H7 (cell line): ENCODE measurements around the gene COL26A1. TPM values are rescaled to one million over a fixed set of nuclear protein-coding genes. Genes with fewer than 3 reads are reported as not detected.

Experiments used
- DNase-seq: peaks from one replicate; pipeline ENCODE4 v3.0.0; 2012
- H3K27me3 ChIP-seq: 2 replicates; pipeline ENCODE4 v1.6.0; 2011; ENCODE audit warnings: mild to moderate bottlenecking, low read length; ENCODE audit not compliant: control insufficient read depth, insufficient read depth
- H3K36me3 ChIP-seq: replicated peaks from 2 replicates; pipeline ENCODE4 v1.5.1; 2011; ENCODE audit warnings: low read length; ENCODE audit not compliant: control insufficient read depth, insufficient read depth
- H3K4me3 ChIP-seq: 2 replicates; pipeline ENCODE4 v1.5.1; 2011; ENCODE audit warnings: low read depth, mild to moderate bottlenecking, control low read depth, low read length, moderate library complexity; ENCODE audit not compliant: insufficient read depth
- total RNA-seq: library from RNA; depleted of rRNA; stranded (reverse); fragments of >200 nt; shearing (Covaris generic); gene quantifications from 2 replicates; pipeline ENCODE4 v1.2.3, GENCODE V29; 2014

The COL26A1 gene
- total RNA-seq, 1 experiment from 2014 or later = 77.5 TPM

DNA sequence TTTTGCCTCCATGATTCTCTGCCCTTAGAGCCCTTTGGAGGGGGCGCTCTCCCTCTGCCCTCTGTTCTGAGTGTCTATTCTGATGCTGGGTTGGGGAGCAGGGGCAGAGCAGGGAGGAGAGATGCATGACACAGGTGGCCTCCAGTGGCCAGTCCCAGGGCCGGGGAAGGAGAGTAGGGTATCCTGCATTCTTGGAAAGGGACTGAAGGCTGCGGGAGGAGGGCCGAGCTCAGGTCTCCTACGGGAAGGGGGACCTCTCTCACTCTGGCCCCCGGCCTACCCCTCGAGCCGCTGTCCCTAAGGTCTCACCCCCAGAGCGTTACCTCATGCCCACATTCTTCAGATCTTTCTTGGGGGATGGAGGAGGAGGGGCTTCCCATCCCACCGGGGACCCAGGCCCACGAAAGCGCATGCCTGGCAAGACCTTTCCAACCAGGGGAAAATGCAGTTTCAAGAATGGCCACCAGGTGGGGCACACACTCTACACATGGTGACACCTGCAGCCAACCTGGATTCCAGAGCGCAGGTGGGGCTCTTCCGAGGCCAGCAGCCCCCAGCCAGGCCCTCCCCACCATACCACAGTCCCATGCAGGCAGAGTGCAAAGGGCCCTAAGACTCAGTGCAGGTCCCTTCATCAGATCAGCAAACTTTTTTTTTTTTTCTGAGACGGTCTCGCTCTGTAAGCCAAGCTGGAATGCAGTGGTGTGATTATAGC, 180.0 kb downstream of the COL26A1 start:
- no peak overlapping the region for H3K4me3 ChIP-seq
- no peaks in the 10 kb centered on the region for H3K27me3 ChIP-seq
- peaks cover 1% of the 10 kb centered on the region for H3K36me3 ChIP-seq
- peak; percentile 93 for DNase-seq

DNA sequence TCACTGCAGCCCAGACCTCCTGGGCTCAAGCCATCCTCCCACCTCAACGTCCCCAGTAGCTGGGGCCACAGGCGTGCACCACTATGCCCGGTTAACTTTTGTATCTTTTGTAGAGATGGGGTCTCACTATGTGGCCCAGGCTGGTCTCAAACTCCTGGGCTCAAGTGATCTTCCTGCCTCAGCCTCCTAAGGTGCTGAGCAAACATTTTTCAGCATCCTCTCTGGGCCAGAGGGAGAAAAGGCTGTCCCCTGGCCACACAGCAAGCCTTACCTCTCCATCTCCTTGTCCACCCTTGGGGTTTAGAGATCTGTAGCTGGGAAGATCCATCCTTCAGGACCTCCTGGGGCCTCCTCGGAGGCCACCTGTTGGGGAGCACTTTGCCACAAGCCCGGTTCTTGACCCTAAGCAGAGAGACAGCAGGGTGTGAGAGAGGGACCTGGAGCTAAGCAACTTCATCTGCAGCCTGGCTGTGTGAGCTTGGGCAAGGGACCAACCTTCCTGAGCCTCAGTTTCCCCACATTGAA, 180.6 kb downstream of the COL26A1 start:
- Histone ChIP-seq H3K27me3 (no peaks in the 10 kb centered on the region), H3K36me3 (peaks cover 1% of the 10 kb centered on the region), H3K4me3 (no peak overlapping the region)
- no peak for DNase-seq

DNA sequence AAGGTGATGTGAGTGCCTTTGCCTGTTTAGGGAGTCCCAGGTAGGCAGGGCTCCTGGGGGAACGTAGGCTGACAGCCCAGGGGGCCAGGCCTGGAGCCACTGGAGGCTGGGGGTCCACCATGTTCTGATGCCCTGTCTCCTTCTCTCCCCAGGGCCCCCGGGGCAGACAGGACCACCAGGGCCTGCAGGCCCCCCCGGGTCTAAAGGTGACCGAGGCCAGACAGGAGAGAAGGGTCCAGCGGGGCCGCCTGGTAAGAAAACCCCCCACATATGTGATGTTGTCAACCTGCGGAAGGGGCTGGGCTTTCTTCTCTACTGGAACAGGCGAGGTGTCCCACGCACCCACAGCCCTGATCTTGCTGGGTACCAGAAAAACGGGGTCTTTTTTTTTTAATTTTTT, 181.2 kb downstream of the COL26A1 start:
- no peaks in the 10 kb centered on the region for H3K27me3 ChIP-seq
- DNase-seq = peak; percentile 32
- peaks cover 1% of the 10 kb centered on the region for H3K36me3 ChIP-seq
- H3K4me3 ChIP-seq = no peak overlapping the region

DNA sequence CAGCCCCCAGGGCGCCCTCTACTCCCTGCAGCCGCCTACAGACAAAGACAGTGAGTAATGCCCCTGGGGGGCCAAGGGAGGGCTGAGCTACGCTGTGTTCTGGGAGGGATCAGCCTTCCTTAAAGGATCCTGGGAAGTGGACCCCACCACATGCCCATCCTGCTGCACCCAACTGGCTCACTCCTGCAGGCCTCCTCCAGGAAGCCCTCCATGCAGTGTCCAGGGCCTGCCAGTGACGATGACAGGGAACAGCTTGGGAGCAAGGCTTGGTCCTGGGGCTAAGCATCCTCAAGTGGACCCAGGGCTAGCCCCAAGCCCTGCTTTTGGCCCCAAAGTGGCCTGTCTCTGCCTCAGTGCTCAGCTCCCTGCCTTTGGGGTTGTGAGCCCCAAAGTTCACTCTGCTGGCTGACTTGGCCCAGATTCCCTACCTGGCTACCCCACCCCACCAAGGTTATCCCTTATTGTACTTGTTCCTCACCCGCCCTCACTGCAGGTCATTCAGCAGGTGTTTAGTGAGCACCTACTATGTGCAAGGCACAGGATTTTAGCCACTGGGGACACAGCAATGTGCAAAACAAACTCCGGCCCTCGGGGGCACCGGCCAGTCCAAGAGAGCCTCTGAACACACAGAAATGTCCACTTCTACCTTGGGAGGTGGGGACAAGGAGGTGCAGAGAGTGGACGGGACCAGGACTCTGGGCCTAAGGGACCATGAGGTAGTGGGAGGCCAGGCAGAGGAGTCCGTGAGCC, 182.9 kb downstream of the COL26A1 start:
- DNase-seq = no peak
- Histone ChIP-seq H3K36me3 (peaks cover 1% of the 10 kb centered on the region), H3K27me3 (no peaks in the 10 kb centered on the region), H3K4me3 (no peak overlapping the region)

DNA sequence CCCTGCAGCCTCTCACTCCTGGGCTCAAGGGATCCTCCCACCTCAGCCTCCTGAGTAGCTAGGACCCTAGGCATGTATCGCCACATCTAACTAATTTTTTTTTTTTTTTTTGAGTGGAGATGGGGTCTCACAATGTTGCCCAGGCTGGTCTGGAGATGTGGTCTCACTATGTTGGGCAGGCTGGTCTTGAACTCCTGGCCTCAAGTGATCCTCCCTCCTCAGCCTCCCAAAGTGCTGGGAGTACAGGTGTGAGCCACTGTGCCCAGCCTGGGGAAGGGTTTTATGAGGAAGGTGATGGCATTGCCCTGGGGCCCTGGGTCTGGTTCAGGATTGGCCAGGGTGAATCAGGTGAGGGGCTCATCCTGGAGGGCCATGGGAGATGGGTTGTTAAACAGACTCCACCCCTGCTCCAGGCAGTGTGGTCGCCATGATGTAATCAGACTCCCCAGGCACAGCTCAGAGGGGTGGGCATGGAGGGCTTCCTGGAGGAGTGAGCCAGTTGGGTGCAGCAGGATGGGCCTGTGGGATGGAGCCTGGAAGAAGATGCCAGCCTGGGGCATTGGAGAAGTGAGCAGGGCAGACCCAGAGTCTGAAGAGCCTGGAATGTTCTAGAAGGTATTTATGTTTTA, 183.7 kb downstream of the COL26A1 start:
- Histone ChIP-seq H3K27me3 (no peaks in the 10 kb centered on the region), H3K36me3 (peaks cover 1% of the 10 kb centered on the region), H3K4me3 (no peak overlapping the region)
- DNase-seq = peak; percentile 19

DNA sequence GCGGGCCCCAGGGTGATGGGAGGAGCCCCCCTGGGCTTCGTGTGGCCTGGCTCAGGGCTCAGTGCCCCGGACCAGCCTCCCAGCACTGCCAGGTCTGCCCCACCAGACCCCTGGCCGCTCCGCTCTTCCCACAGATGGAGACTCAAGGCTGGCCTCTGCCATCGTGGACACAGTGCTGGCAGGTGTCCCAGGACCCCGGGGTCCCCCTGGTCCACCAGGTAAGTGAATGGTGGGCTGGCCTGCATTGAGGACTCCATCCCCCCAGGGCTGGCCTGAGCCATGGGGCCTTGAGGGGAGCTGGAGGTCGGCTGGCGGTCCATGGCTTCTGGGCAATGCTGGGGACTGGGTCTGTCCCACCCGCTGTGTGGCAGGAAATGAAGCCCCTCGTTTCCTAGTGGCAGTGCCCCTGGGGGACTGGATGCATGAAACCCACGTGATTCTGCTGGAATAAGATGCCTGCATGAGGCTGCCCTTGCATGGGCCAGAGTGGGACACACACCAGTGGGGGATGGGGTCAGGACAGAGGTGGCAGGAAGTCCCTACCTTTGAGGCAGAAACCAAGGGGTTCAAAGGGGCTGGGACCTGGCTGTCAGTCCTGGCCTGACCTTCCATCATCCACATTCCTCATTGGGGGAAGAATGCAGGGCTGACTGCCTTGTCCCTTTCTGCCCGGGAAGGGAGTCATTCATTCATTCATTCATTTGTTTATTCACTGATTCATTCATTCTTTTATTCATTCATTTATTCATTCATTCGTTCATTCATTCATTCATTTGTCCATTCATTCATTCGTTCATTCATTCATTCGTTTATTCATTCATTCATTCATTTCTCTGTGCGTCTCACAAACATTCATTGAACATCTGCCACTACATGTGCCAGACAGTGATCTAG, 184.6 kb downstream of the COL26A1 start:
- no peaks in the 10 kb centered on the region for H3K27me3 ChIP-seq
- peak; percentile 32 for DNase-seq

DNA sequence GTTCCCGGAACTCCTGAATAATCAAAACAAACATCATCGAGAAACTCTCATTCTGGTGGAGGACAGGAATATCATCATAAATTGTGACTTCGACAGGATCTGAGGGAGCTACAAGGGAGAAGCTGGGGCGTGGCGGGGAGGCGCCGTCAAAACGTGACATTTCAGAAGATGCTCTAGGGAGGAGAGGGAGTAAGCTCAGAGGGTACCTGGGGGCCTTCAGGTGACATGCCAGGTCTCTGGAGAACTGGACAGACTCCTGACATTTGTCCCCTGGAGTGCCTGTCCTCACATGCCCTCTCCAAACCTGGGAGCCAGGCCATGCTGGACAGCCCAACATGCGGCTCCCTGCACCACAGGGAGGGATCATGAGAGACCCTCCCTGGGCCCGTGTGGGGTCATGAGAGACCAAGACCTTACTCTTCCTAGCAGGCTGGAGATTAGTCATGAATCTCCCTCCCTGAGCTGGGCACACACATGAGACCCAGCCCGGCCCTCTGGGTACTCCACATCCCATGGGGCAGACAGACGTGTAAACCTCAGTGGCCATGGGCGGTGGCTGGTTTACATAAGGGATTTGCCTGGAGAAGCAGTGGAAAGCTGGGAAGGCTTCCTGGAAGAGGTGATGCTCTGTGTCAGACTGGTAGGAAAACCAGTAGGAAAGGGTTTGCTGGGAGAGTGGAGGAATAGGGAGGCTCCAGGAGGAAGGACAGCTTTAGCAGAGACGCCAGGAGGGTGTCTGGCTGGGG, 185.4 kb downstream of the COL26A1 start:
- DNase-seq = peak; percentile 22
- no peaks in the 10 kb centered on the region for H3K27me3 ChIP-seq
- peaks cover 1% of the 10 kb centered on the region for H3K36me3 ChIP-seq
- H3K4me3 ChIP-seq = no peak overlapping the region

More for the DNA sequence above, 184.6 kb downstream of the COL26A1 start:
- no peak overlapping the region for H3K4me3 ChIP-seq
- peaks cover 1% of the 10 kb centered on the region for H3K36me3 ChIP-seq

DNA sequence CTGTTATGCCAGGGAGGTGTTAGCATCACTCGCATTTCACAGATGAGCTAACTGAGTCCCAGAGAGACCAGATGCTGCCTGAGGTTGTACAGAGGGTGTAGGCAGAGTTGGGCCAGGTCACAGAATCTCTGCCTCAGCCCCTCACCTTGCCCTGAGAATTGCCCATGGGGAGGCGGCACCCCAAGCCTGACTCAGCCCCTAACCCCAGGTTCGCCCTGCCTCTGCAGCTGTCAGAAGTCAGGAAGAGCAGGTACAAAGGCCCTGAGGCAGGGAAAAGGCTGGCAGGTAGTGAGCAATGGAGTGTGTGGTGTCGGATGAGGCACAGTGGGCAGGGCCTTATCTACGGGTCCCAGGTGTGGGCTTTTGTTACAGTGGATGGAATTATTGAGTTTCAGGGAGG, 187.1 kb downstream of the COL26A1 start:
- peaks cover 1% of the 10 kb centered on the region for H3K36me3 ChIP-seq
- H3K4me3 ChIP-seq = no peak overlapping the region
- no peaks in the 10 kb centered on the region for H3K27me3 ChIP-seq
- DNase-seq = peak; percentile 22

DNA sequence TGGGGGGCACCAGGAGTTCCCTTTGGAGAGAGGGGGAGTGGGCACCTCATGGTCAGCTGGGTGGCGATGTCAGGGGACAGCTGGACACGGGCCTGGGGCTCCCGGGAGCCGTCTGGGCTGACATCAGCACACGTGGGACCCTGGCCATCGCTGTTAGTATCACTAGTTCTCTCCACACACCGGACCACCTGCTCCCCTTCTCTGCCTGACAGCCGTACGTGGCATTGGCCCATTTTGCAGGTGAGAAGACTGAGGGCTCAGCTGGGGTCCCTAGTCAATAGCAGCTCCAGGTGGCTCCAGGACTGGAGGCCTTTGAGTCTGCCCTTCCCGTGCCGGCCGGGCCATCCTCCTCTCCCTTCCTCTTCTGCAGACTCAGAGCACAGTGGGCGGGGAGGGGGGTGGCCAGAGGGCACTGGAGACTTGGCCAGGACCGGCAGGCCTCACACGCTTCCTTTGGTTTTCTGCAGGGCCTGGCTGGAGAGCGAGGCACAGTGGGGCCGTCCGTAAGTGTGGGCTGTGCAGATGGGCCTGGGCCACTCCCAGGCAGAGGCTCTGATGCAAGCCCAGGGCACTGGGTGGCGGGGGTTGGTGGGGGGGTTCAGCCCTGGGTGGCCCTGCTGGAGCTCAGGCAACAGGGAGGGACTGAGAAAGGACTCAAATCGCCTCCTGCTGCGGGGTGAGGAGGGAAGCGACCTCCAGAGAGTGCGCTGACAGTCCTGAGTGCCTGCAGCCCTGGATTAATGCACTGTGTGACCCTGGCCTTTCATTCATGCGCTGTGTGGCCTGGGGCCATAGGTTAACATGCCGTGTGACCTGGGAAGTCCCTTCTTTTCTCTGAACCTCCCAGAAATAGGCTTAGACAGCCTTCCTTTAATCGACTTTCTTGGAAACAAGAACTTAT, 188.2 kb downstream of the COL26A1 start:
- H3K36me3 ChIP-seq = peaks cover 1% of the 10 kb centered on the region
- H3K4me3 ChIP-seq = no peak overlapping the region
- peak; percentile 74 for DNase-seq
- H3K27me3 ChIP-seq = no peaks in the 10 kb centered on the region

DNA sequence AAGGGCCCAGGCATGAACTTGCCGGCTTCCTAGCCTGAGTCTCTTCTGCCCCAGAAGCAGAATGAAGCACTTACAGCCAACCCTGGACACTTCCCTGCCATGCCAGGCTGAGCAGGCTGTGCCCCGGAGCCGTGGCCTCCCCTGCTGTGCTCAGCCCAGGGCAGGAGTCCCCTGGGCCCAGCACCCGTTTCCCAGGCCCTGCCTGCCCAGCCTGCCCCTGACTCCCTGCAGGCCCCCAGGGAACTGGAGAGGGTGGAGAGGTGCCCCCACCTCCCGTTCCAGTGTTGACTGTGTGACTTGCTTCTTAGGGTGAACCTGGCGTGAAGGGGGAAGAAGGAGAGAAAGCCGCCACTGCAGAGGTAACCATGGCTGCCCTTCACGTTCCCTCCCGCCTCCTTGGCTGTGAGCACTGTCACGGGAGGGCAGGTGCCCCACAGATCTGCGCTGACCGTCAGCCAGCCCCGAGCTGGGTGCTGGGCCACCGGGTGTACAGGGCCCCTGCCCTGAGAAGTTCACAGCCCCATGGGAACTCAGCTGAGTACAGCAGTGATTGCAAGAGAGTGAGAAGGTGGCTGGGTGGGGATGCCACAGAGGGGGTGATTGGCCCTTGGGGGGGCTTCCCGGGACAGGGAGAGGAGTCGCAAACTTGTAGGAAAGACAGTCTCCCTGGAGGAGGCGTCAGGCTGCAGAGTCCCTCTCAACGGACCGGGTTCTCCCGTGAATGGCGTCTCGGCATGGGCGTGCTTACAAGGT, 190.5 kb downstream of the COL26A1 start:
- DNase-seq = peak; percentile 56
- no peaks in the 10 kb centered on the region for H3K27me3 ChIP-seq
- H3K36me3 ChIP-seq = peaks cover 1% of the 10 kb centered on the region
- H3K4me3 ChIP-seq = no peak overlapping the region

DNA sequence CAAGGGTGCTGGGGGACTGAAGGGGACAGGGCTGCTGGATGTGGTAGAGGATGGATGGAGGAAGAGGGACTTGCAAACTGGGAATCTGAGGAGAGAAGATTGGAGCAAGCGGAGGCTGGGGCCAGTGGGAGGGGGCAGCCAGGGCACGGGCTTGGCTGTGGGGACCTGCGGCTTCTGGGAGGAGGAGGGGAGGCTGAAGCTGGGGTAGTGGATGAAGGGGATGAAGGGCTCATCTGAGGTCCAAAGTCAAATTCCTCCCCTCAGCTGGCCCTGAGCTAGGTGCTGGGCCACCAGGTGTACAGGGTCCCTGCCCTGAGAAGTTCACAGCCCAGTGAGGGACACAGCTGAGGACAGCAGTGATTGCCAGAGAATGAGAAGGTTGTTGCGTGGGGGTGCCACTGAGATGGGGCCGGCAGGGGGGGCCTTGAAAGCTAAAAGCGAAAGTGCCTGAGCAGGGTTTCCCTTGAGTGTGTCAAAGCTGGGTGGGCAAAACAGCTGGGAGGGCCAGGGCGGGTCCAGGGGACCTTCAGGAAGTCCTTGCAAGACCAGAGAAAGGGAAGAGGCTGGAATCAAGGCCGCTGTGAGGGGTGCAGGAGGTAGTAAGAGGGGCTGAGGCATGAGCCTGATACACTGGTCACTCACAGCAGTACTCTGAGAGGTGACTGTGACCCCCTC, 191.2 kb downstream of the COL26A1 start:
- Histone ChIP-seq H3K27me3 (no peaks in the 10 kb centered on the region), H3K4me3 (no peak overlapping the region), H3K36me3 (peaks cover 1% of the 10 kb centered on the region)
- peak; percentile 53 for DNase-seq
